Measurements from ENCODE around the gene CMTM8. TPM values are rescaled to one million over a fixed set of nuclear protein-coding genes. Genes with fewer than 3 reads are reported as not detected.
"Not testable (repeated sequence)": the region's sequence is repeated elsewhere in the genome, so short reads cannot be mapped to it uniquely, and the experiment has no call there.

Gene CMTM8
- total RNA-seq, 1 experiment from 2014 or later, result 9.0 TPM

DNA sequence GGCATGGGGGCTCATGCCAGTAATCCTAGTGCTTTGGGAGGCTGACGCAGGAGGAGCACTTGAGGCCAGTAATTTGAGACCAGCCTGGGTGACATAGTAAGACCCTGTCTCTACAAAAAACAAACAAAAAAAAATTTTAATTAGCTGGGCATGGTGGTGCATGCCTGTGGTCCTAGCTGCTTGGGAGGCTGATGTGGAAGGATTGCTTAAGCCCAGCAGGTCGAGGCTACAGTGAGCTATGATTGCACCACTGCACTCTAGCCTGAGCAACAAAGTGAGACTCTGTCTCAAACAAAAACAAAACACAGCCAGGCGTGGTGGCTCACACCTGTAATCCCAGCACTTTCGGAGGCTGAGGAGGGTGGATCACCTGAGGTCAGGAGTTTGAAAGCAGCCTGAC is 9.7 kb upstream of the CMTM8 start:
- DNase-seq (ENCODE audit: low spot score), result not testable (repeated sequence)

DNA sequence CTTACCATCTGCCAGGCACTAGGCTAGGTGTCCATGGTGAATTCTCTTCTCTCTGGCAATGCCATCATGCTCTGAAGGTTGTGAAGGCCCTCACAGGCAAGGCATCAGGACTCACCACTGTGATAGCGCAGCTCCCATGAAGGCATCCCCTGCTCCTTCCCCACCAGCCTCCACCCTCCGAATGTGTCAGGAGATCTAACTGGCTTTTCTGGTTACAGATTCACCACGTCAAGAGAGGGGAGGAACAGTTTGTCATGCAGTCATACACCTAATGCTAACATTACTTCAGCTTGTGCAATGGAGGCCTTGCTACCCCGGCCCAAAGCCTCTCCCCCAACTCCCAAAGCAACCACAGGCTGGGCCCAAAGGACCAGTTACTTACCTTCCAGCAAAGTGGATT is 8.9 kb upstream of the CMTM8 start:
- DNase-seq (ENCODE audit: low spot score), result no peak

DNA sequence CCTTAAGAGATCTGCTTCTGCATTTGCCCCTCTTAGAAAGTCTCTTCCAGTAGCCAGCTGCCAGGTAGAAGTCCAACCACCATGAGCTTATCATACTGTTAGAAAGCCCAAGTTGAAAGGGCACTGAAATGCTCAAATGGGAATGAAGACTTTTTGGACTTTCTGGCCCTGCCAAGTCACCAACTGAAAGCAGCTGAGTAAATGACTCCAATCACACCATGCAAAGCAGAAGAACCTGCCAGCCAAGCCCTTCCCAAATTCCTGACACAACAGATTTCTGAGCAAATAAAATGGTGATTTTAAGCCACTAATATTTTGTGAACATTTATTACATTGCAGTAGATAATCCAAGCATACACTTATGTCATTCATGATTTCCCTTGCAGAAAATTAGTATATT is 2.1 kb upstream of the CMTM8 start:
- DNase-seq (ENCODE audit: low spot score), result no peak

DNA sequence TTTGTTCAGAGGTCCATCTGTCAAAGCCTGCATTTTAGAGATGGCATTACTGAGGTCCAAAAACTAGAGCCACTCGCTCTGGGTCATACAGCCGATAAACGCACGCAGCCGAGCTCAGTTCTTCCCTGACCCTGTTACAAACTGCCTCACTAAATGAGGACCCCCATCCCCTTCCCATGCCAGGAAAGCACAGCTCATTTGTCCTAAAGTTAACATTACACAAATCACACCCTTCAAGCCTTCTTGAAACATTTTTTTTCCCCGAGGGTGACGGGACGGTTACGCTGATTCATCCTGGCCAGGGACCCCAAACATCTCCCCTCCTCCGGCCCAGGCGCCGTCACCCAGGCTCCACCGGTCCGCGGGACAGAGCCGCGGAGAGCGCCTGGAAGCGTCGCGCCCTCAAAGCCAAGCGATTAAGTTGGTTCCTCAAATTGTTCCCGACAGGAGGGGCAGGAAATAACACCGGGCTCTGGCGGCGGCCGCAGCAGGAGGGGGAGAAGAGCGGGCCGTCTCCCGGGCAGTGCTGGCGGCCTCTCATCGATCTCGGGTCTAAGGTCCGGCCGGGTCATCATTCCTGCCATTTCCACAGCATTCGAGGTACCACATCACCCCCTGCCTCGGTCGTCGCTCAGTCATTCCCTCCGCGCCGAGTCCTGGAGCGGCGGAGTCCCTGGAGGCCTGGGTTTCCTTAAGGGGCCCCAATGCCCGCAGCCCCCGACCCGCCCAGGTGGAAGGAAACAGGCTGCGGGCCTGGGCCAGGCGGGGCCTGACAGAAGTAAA is 619 bp upstream of the CMTM8 start:
- DNase-seq (ENCODE audit: low spot score), result peak; percentile 39

DNA sequence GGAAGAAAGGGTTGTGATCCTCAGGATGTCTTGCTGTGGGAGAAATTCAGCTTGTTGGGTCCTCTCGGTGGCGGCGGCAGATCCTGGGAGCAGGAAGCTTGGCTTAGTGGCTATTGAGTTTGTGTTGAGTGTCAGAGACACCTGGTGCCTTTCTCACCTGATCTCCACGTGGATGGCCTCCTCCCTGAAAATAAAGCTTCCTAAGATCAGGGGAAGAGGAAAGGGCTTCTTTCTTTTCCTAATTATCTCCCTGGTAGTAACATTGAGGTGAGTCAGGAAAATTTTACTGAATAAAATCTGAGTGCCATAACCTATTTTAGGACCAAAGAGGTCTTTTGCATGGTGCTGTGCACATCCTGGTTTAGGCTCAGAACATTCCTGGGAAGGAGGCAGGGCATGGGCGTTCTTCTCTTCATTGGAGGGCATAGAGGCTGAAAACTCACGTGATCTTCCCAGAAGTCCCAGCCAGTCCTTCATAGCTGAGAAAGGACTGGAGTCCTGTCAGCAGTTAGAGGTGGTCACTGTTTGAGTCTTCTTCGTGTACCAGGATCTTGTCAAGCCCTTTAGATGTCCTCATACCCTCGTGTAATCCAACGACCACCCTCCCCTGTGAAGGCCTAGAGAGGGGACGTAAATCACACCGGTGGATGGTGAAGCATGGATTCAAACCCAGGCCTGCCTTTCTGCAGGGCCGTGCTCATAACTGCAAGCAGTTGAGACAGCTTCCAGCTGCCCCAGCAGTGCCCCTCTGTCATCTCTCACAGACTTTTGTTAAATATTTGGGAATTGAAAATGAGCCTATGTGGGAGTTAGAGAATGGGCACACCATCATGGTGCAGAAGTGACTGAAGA is 1.1 kb downstream of the CMTM8 start:
- peak; percentile 57 for DNase-seq (ENCODE audit: low spot score)

- peak; percentile 42 for DNase-seq (ENCODE audit: low spot score)
Observed at GRCh38 chr3:32240159-32240545, 1.7 kb downstream of the CMTM8 start.

GRCh38 chr3:32241100-32241499 is 2.6 kb downstream of the CMTM8 start:
- no peak for DNase-seq (ENCODE audit: low spot score)

GRCh38 chr3:32243519-32243918 is 5.0 kb downstream of the CMTM8 start:
- DNase-seq (ENCODE audit: low spot score), result no peak

- no peak for DNase-seq (ENCODE audit: low spot score)
Observed at GRCh38 chr3:32245200-32245599, 6.7 kb downstream of the CMTM8 start.

GRCh38 chr3:32246079-32246675 is 7.7 kb downstream of the CMTM8 start:
- DNase-seq (ENCODE audit: low spot score), result peak; percentile 28

- DNase-seq (ENCODE audit: low spot score), result peak; percentile 42
Observed at GRCh38 chr3:32249184-32249782, 10.8 kb downstream of the CMTM8 start.

GRCh38 chr3:32254268-32254667 is 15.8 kb downstream of the CMTM8 start:
- no peak for DNase-seq (ENCODE audit: low spot score)

GRCh38 chr3:32255345-32255744 is 16.9 kb downstream of the CMTM8 start:
- no peak for DNase-seq (ENCODE audit: low spot score)

DNA sequence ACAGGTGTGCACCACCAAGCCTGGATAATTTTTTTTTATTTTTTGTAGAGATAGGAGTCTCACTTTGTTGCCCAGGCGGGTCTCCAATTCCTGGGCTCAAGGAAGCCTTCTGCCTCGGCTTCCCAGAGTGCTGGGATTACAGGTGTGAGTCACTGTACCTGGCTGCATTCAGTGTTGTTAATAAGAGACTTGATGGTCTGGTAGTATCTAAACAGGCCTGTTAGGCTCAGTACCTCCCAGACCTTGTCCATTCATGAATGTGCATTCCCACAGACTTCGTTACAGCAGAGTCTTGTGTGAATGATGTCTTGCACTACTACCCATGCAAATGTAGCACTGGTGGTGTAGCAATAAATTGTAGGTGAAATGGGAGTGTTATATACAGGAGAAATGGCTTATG is 17.7 kb downstream of the CMTM8 start:
- DNase-seq (ENCODE audit: low spot score), result no peak

DNA sequence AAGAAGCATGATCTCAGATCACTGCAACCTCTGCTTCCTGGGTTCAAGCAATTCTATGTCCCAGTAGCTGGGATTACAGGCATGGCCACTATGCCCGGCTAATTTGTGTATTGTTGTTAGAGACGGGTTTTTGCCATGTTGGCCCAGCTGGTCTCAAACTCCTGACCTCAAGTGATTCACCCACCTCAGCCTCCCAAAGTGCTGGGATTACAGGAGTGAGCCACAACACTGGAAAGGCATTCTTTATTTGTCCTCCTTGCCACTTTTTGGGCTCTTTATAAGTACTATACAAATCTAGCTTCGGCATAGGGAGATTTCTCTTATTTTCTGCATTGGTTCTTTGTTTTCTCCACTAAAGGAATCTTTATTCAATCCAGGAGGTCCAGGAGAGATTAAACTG is 18.6 kb downstream of the CMTM8 start:
- no peak for DNase-seq (ENCODE audit: low spot score)

- DNase-seq (ENCODE audit: low spot score), result no peak
Observed at GRCh38 chr3:32257641-32258438, 19.4 kb downstream of the CMTM8 start.

DNA sequence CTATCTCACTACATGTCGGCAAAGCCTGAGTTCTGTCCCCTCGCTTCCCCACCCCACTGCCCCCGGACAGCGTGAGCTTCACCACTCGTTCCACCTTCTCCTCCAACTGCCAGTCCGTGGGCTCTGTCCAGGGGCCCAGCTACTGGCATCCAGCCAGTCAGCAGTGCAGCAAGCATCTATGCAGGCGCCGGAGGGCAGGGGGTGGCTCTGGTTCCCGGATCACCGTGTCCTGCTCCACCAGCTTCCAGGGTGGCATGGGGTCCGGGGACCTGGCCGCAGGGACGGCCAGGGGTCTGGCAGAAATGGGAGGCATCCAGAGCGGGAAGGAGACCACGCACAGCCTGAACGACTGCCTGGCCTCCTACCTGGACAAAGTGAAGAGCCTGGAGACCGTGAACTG is 20.4 kb downstream of the CMTM8 start:
- DNase-seq (ENCODE audit: low spot score), result no peak

- DNase-seq (ENCODE audit: low spot score), result no peak
Observed at GRCh38 chr3:32261545-32261944, 23.1 kb downstream of the CMTM8 start.

DNA sequence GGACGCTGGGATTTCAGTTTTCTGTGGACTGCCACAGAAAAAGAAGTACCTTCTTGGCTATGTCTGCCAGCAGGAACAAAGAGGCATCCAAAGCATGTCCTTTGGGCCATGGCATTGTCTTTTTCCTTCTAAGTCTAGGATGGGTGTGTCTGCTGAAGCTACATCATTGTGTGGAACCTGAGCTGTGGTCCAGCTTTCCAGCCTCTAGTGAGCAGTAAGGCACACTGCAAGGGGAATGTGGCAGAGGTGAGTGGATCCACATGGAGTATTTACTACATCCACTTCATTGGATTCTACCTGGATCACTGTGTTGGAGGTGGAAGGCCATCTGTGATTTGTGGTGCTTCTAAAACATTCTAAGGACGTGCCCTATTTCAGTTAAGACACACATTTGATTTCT is 23.7 kb downstream of the CMTM8 start:
- DNase-seq (ENCODE audit: low spot score), result no peak

DNA sequence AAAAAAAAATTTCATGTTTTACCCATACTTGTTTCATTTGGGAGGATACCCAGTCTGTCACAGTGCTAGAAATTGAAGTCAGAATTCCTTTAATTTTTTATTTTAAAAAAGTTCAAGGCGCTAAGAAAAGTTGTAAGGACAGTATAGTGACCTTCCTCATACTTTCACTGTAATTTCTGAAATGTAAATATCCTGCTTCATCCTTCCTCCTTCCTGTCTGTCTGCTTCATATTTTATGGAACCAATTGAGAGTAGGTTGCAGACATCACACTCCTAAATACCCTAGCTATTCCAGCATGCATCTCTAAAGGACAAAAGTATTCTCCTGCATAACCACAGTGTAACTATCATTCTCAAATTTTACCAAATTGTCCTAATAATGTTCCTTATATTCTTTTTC is 35.8 kb downstream of the CMTM8 start:
- DNase-seq (ENCODE audit: low spot score), result no peak

GRCh38 chr3:32275506-32275905 is 37.0 kb downstream of the CMTM8 start:
- DNase-seq (ENCODE audit: low spot score), result no peak

All from HT-29 (cell line).